HCT116 (cell line): ENCODE results near the gene RFX2. TPM values are rescaled to one million over a fixed set of nuclear protein-coding genes. Genes with fewer than 3 reads are reported as not detected.

Source experiments
- ATAC-seq: fragments of 200-7000 bp; cut with Tn5 transposase; 2 replicates; pipeline ENCODE4 v1.9.1; 2020; ENCODE audit warnings: mild to moderate bottlenecking, moderate library complexity
- BruUV-seq: library from RNA; stranded (reverse); fragments of 400-500 nt; replicated peaks from 2 replicates; lab custom pipeline; 2021; lab: Mats Ljungman, UMichigan
- CTCF ChIA-PET: fragments of 300-600 bp; sonication (Branson Sonifier 250); formaldehyde crosslinking; loops from one replicate; lab custom pipeline; 2021; ENCODE audit warnings: antibody characterized with exemption; lab: Charles Lee
- POLR2A ChIA-PET: fragments of 300-600, 350-600 bp; sonication (Branson Sonifier 250); formaldehyde crosslinking; loops from one replicate; lab custom pipeline; 2021; ENCODE audit warnings: antibody characterized with exemption; lab: Charles Lee
- RAD21 ChIA-PET, 2 experiments: fragments of 300-600 bp; sonication (Branson Sonifier 250); formaldehyde crosslinking; loops; one replicate each; lab custom pipeline; 2023; ENCODE audit warnings: low total read pairs in 2 of 2; ENCODE audit not compliant: uncharacterized antibody in 2 of 2, unreplicated experiment in 2 of 2, low non-redundant PET in 1 of 2; lab: Charles Lee
- DNase-seq: peaks from one replicate; pipeline ENCODE4 v3.0.0-alpha.2; 2010; ENCODE audit warnings: low read depth, low spot score
- H2AFZ ChIP-seq: fragments of 200-600 bp; shearing (Covaris generic), sonication (generic); 2 replicates; pipeline ENCODE4 v1.6.1; 2017; ENCODE audit warnings: low read depth, mixed run types, mixed read lengths, antibody characterized with exemption, low read length; ENCODE audit not compliant: poor library complexity, severe bottlenecking
- H3K27ac ChIP-seq: 2 replicates; pipeline ENCODE4 v1.5.1; 2012; ENCODE audit warnings: low read depth, low read length
- H3K27me3 ChIP-seq: fragments of 200-600 bp; sonication (generic); 2 replicates; pipeline ENCODE4 v1.6.1; 2016; ENCODE audit warnings: mixed run types, low read length, mixed read lengths; ENCODE audit not compliant: insufficient read depth
- H3K36me3 ChIP-seq, 2 experiments: fragments of 200-500 bp in 1 of 2; fragments of 200-600 bp in 1 of 2; sonication (Bioruptor generic) in 1 of 2; sonication (generic) in 1 of 2; 2 replicates each; pipeline versions ENCODE4 v1.5.1 to v1.6.1; 2014 to 2016; ENCODE audit warnings: low read length in 2 of 2, inconsistent platforms in 1 of 2, mixed read lengths in 1 of 2, mixed run types in 1 of 2; ENCODE audit not compliant: insufficient read depth in 2 of 2, control insufficient read depth in 1 of 2
- H3K4me1 ChIP-seq, 2 experiments: fragments of 200-600 bp in 1 of 2; sonication (generic) in 1 of 2; 2 replicates each; pipeline versions ENCODE4 v1.5.1 to v1.6.1; 2012 to 2017; ENCODE audit warnings: low read length in 2 of 2, inconsistent platforms in 1 of 2, mild to moderate bottlenecking in 1 of 2, mixed read lengths in 1 of 2, mixed run types in 1 of 2, moderate library complexity in 1 of 2; ENCODE audit not compliant: insufficient read depth in 2 of 2, control insufficient read depth in 1 of 2
- H3K4me2 ChIP-seq: fragments of 200-600 bp; sonication (generic); 2 replicates; pipeline ENCODE4 v1.6.1; 2017; ENCODE audit warnings: mixed run types, low read length, mixed read lengths
- H3K4me3 ChIP-seq, 2 experiments: fragments of 200-600 bp in 1 of 2; sonication (generic) in 1 of 2; replicated peaks in 1 of 2; 2 replicates each; pipeline ENCODE4 v1.5.1; 2011 to 2016; ENCODE audit warnings: low read length in 2 of 2, control low read depth in 1 of 2, low read depth in 1 of 2, mild to moderate bottlenecking in 1 of 2, mixed read lengths in 1 of 2, mixed run types in 1 of 2
- H3K79me2 ChIP-seq: fragments of 200-600 bp; sonication (generic); 2 replicates; pipeline ENCODE4 v1.6.1; 2017; ENCODE audit warnings: mild to moderate bottlenecking, mixed run types, low read length, moderate library complexity, mixed read lengths; ENCODE audit not compliant: insufficient read depth
- H3K9ac ChIP-seq: fragments of 200-600 bp; sonication (generic); 2 replicates; pipeline ENCODE4 v1.6.1; 2016; ENCODE audit warnings: low read length, mixed read lengths
- H3K9me2 ChIP-seq: fragments of 200-600 bp; sonication (generic), shearing (Covaris generic); 2 replicates; pipeline ENCODE4 v1.6.1; 2017; ENCODE audit warnings: mixed run types, mild to moderate bottlenecking, moderate library complexity; ENCODE audit not compliant: insufficient read depth
- H3K9me3 ChIP-seq, 2 experiments: fragments of 200-500 bp in 1 of 2; fragments of 200-600 bp in 1 of 2; sonication (Bioruptor generic) in 1 of 2; sonication (generic) in 1 of 2; 2 replicates each; pipeline ENCODE4 v1.6.1; 2014 to 2017; ENCODE audit warnings: low read length in 2 of 2, mixed read lengths in 2 of 2, inconsistent platforms in 1 of 2, low read depth in 1 of 2, mild to moderate bottlenecking in 1 of 2, mixed run types in 1 of 2, moderate library complexity in 1 of 2; ENCODE audit not compliant: control insufficient read depth in 1 of 2, insufficient read depth in 1 of 2
- H4K20me1 ChIP-seq: fragments of 200-600 bp; sonication (generic), shearing (Covaris generic); 2 replicates; pipeline ENCODE4 v1.6.1; 2017; ENCODE audit warnings: mixed run types, mild to moderate bottlenecking, moderate library complexity; ENCODE audit not compliant: insufficient read depth
- ATF3 ChIP-seq: IDR thresholded peaks from 2 replicates; pipeline ENCODE4 v1.6.1; 2012
- CBX3 ChIP-seq: IDR thresholded peaks from 2 replicates; pipeline ENCODE4 v1.6.1; 2012; ENCODE audit warnings: low read depth
- CEBPB ChIP-seq: IDR thresholded peaks from 2 replicates; pipeline ENCODE4 v1.6.1; 2012; ENCODE audit warnings: low read depth
- CTCF ChIP-seq, 3 experiments: fragments of 200-600 bp in 1 of 3; sonication (generic) in 1 of 3; IDR thresholded peaks in 2 of 3; conservative IDR thresholded peaks in 1 of 3; 2 replicates each; pipeline ENCODE4 v1.5.1; 2012 to 2017; ENCODE audit warnings: low read depth in 2 of 3, low read length in 2 of 3, antibody characterized with exemption in 1 of 3, borderline replicate concordance in 1 of 3, control low read depth in 1 of 3, mild to moderate bottlenecking in 1 of 3, mixed read lengths in 1 of 3, mixed run types in 1 of 3, moderate library complexity in 1 of 3; ENCODE audit not compliant: insufficient read depth in 1 of 3
- EGR1 ChIP-seq: IDR thresholded peaks from 2 replicates; pipeline ENCODE4 v1.6.1; 2012; ENCODE audit warnings: low read depth
- POLR2A ChIP-seq: IDR thresholded peaks from 2 replicates; pipeline ENCODE4 v1.7.0; 2011; ENCODE audit warnings: borderline replicate concordance; ENCODE audit not compliant: insufficient read depth, insufficient read length; ENCODE audit errors: extremely low read depth
- intact Hi-C: fragments of 100-400 bp; cut with micrococcal nuclease; formaldehyde crosslinking; loops from 2 replicates; pipeline ENCODE4 v1.10.0; 2022
- total RNA-seq: library from RNA; stranded (reverse); gene quantifications from one replicate; pipeline ENCODE4 v1.2.1, GENCODE V29; 2021; ENCODE audit not compliant: unreplicated experiment

The RFX2 gene
- total RNA-seq, 1 experiment from 2014 or later = 13.7 TPM

- H3K27ac ChIP-seq = no peak overlapping the region
- H3K4me1 ChIP-seq = peaks cover 0 to 6% of the 10 kb centered on the region in 2 experiments; a peak in 1 of 4 replicates
- no peaks in the 10 kb centered on the region for H3K36me3 ChIP-seq
- TF ChIP-seq CBX3 (no peak), CEBPB (no peak), POLR2A (no peak), EGR1 (no peak), CTCF (IDR thresholded peaks at IDR 0.05 in 2 of 3, conservative IDR thresholded peaks at IDR 0.05 in 1 of 3; ENCODE audit: borderline replicate concordance in 1 of 3, insufficient read depth in 1 of 3, low read depth in 2 of 3, low read length in 2 of 3) (no peak; a peak in 1 of 6 replicates), ATF3 (no peak)
- POLR2A ChIA-PET = no interaction called here
- H4K20me1 ChIP-seq = no peaks in the 10 kb centered on the region
- no peaks in the 10 kb centered on the region for H3K27me3 ChIP-seq
- CTCF ChIA-PET = interaction anchor here (0.7 to 3.1 kb wide), 15 partner anchors 9 to 249 kb away, joined by 3 to 46 read pairs (median 5); partner anchors contain the start of gene NRTN
- peak; percentile 31 for ATAC-seq
- no peak overlapping the region for H3K9ac ChIP-seq
- H3K4me3 ChIP-seq = no peak overlapping the region
- RAD21 ChIA-PET = interaction anchor here (0.5 to 1.8 kb wide), 5 partner anchors 35 to 388 kb away, joined by 3 to 10 read pairs (median 3); no protein-coding TSS in a partner anchor
- H3K79me2 ChIP-seq = no peaks in the 10 kb centered on the region
- no peaks in the 10 kb centered on the region for H3K9me2 ChIP-seq
- BruUV-seq = no TSS peak
- no peaks in the 10 kb centered on the region for H3K9me3 ChIP-seq
- no peak overlapping the region for H2AFZ ChIP-seq
- intact Hi-C loops = loop anchor here (1.0 to 2.0 kb wide), 3 partner anchors 35 to 249 kb away; partner anchors contain the start of gene NRTN
- H3K4me2 ChIP-seq = no peak overlapping the region
- DNase-seq = no peak
These were observed 87.7 kb downstream of the RFX2 start for GRCh38 chr19:6022570-6023064.
